ENCODE data around the gene LRRC47. TPM values are rescaled to one million over a fixed set of nuclear protein-coding genes. Genes with fewer than 3 reads are reported as not detected.

The LRRC47 gene
- total and polyA plus RNA-seq, 2 of the 13 experiments (the other 11 are each of a cell fraction or from before 2014, with no cell fraction given), result 18.3 to 52.5 TPM

- TF ChIP-seq ZZZ3 (CRISPR knock-in tag; IDR thresholded peaks at IDR 0.05; ENCODE audit: borderline replicate concordance) (0 out of 2 replicates have a peak, but pooled peaks have one; percentile 54), SIX4 (CRISPR knock-in tag; IDR thresholded peaks at IDR 0.05) (peak; percentile 77), ZNF337 (CRISPR knock-in tag; IDR thresholded peaks at IDR 0.05; ENCODE audit: borderline replicate concordance, low read depth) (no peak), EP300 (IDR thresholded peaks at IDR 0.05; ENCODE audit: low read depth in 2 of 2, low read length in 2 of 2) (peak in 1 of 2 experiments; percentile 14; a peak in 1 of 4 replicates), EP300 (CRISPR knock-in tag; IDR thresholded peaks at IDR 0.05; ENCODE audit: borderline replicate concordance) (no peak), ZFP37 (CRISPR knock-in tag; IDR thresholded peaks at IDR 0.05; ENCODE audit: borderline replicate concordance) (0 out of 2 replicates have a peak, but pooled peaks have one; percentile 42), NR2F6 (IDR thresholded peaks at IDR 0.05) (peak; percentile 50; the same call in 1 of the 2 replicates), NR2F6 (CRISPR knock-in tag; IDR thresholded peaks at IDR 0.05) (peak; percentile 75), CHD4 (IDR thresholded peaks at IDR 0.05; ENCODE audit: borderline replicate concordance, low read length) (no peak), NCOR1 (IDR thresholded peaks at IDR 0.05; ENCODE audit: borderline replicate concordance, low read length) (peak; percentile 63; the same call in 1 of the 2 replicates), FOXP1 (IDR thresholded peaks at IDR 0.05) (no peak), FOXP1 (CRISPR knock-in tag; IDR thresholded peaks at IDR 0.05) (peak; percentile 67), ZNF607 (CRISPR knock-in tag; IDR thresholded peaks at IDR 0.05; ENCODE audit: borderline replicate concordance) (0 out of 2 replicates have a peak, but pooled peaks have one; percentile 59), ZNF235 (CRISPR knock-in tag; IDR thresholded peaks at IDR 0.05; ENCODE audit: borderline replicate concordance) (no peak), ZNF629 (CRISPR knock-in tag; conservative IDR thresholded peaks at IDR 0.05) (0 out of 2 replicates have a peak, but pooled peaks have one; percentile 7), NONO (IDR thresholded peaks at IDR 0.05) (no peak), NONO (CRISPR knock-in tag; conservative IDR thresholded peaks at IDR 0.05) (peak; percentile 21; the same call in 1 of the 2 replicates), SALL1 (CRISPR knock-in tag; IDR thresholded peaks at IDR 0.05) (peak; percentile 71), ZNF558 (CRISPR knock-in tag; IDR thresholded peaks at IDR 0.05; ENCODE audit: borderline replicate concordance) (no peak), HNRNPL (IDR thresholded peaks at IDR 0.05; ENCODE audit: low read depth, low read length) (peak; percentile 75), ZNF510 (CRISPR knock-in tag; IDR thresholded peaks at IDR 0.05; ENCODE audit: low read depth) (peak; percentile 72; the same call in 1 of the 2 replicates), ZNF503 (CRISPR knock-in tag; IDR thresholded peaks at IDR 0.05) (no peak), RFXAP (CRISPR knock-in tag; IDR thresholded peaks at IDR 0.05; ENCODE audit: borderline replicate concordance) (0 out of 2 replicates have a peak, but pooled peaks have one; percentile 28), JUNB (CRISPR knock-in tag; IDR thresholded peaks at IDR 0.05; ENCODE audit: borderline replicate concordance) (no peak), ZNF414 (CRISPR knock-in tag; IDR thresholded peaks at IDR 0.05) (no peak; the same call in 1 of the 2 replicates), HNRNPK (IDR thresholded peaks at IDR 0.05; ENCODE audit: low read depth, low read length, poor library complexity, severe bottlenecking) (no peak), U2AF1 (optimal IDR thresholded peaks at IDR 0.05; ENCODE audit: low read depth, low read length) (peak; percentile 10), MTA1 (CRISPR knock-in tag; IDR thresholded peaks at IDR 0.05; ENCODE audit: borderline replicate concordance) (peak; percentile 67; the same call in 1 of the 2 replicates), ETV5 (CRISPR knock-in tag; IDR thresholded peaks at IDR 0.05; ENCODE audit: borderline replicate concordance) (peak; percentile 54; the same call in 1 of the 2 replicates), JUND (CRISPR knock-in tag; IDR thresholded peaks at IDR 0.05) (peak; percentile 11; the same call in 1 of the 2 replicates)
Observed at GRCh38 chr1:3733094-3733882, 63.0 kb downstream of the LRRC47 start (continued).
